ENCODE data around the gene DEAF1.

DEAF1 gene

GRCh38 chr11:597166-597725, 97.8 kb downstream of the DEAF1 start:
- no peak for DNase-seq (ENCODE audit: low read depth in 2 of 2, low spot score in 1 of 2)

GRCh38 chr11:596374-596773, 98.6 kb downstream of the DEAF1 start:
- DNase-seq (ENCODE audit: low read depth in 2 of 2, low spot score in 1 of 2), result no peak

- DNase-seq (ENCODE audit: low read depth in 2 of 2, low spot score in 1 of 2), result no peak
These were observed 99.6 kb downstream of the DEAF1 start for GRCh38 chr11:595400-595799.
